Naive thymus-derived CD4-positive, alpha-beta T cell (primary cell): ENCODE data around the gene EOLA2. TPM values are rescaled to one million over a fixed set of nuclear protein-coding genes. Genes with fewer than 3 reads are reported as not detected.
A peak's percentile ranks its signal among the peaks of the same experiment; 100 is the strongest.
"Not testable (repeated sequence)": the region's sequence is repeated elsewhere in the genome, so short reads cannot be mapped to it uniquely, and the experiment has no call there.

Experiments
- ATAC-seq: fragments of 150-1000 bp; cut with Tn5 transposase; 2 replicates; pipeline ENCODE4 v1.10.0; 2021; ENCODE audit warnings: mild to moderate bottlenecking, moderate library complexity
- CTCF ChIA-PET: fragments of 350-600 bp; sonication (Branson Sonifier 250); formaldehyde crosslinking; loops from one replicate; lab custom pipeline; 2021; ENCODE audit warnings: antibody characterized with exemption; lab: Charles Lee
- POLR2A ChIA-PET: fragments of 350-600 bp; sonication (Branson Sonifier 250); formaldehyde crosslinking; loops from one replicate; lab custom pipeline; 2021; ENCODE audit warnings: antibody characterized with exemption, inconsistent platforms; lab: Charles Lee
- DNase-seq, 9 donors: peaks; one replicate each; pipeline versions ENCODE4 v3.0.0 to v3.0.0-alpha.2; 2020 to 2022; ENCODE audit warnings: mixed read lengths in 1 of 9
- H3K27ac ChIP-seq: one replicate; pipeline ENCODE4 v1.7.0; 2013; ENCODE audit warnings: mild to moderate bottlenecking, low read depth, low read length, moderate library complexity
- H3K27me3 ChIP-seq, 2 donors: one replicate each; pipeline ENCODE4 v1.7.0; 2013; ENCODE audit warnings: low read length in 2 of 2, mild to moderate bottlenecking in 2 of 2, moderate library complexity in 2 of 2; ENCODE audit not compliant: control insufficient read depth in 2 of 2, insufficient read depth in 2 of 2
- H3K36me3 ChIP-seq, 3 experiments: 1 replicate in 2 of 3; 2 replicates in 1 of 3; pipeline ENCODE4 v1.7.0; 2013; ENCODE audit warnings: low read length in 3 of 3, mild to moderate bottlenecking in 3 of 3, moderate library complexity in 1 of 3; ENCODE audit not compliant: insufficient read depth in 3 of 3, control insufficient read depth in 2 of 3
- H3K4me1 ChIP-seq, 2 donors: one replicate each; pipeline ENCODE4 v1.7.0; 2013; ENCODE audit warnings: low read length in 2 of 2, mild to moderate bottlenecking in 2 of 2, moderate library complexity in 1 of 2; ENCODE audit not compliant: control insufficient read depth in 2 of 2, insufficient read depth in 2 of 2
- H3K4me3 ChIP-seq: 2 replicates; pipeline ENCODE4 v1.7.0; 2013; ENCODE audit warnings: mild to moderate bottlenecking, low read length
- H3K9me3 ChIP-seq, 3 experiments: 1 replicate in 2 of 3; 2 replicates in 1 of 3; pipeline ENCODE4 v1.7.0; 2013; ENCODE audit warnings: low read length in 3 of 3; ENCODE audit not compliant: control insufficient read depth in 2 of 3
- H3K27ac Mint-ChIP-seq, 9 donors: one replicate each; pipeline ENCODE4 v1.8.0; 2020 to 2022; ENCODE audit warnings: mixed read lengths in 9 of 9, mild to moderate bottlenecking in 8 of 9, moderate library complexity in 5 of 9, inconsistent platforms in 2 of 9
- H3K27me3 Mint-ChIP-seq, 5 donors: one replicate each; pipeline ENCODE4 v1.8.0; 2021 to 2022; ENCODE audit warnings: mixed read lengths in 5 of 5, mild to moderate bottlenecking in 1 of 5
- H3K36me3 Mint-ChIP-seq, 5 donors: one replicate each; pipeline ENCODE4 v1.8.0; 2020 to 2022; ENCODE audit warnings: mixed read lengths in 5 of 5, mild to moderate bottlenecking in 3 of 5, inconsistent platforms in 1 of 5
- H3K4me1 Mint-ChIP-seq, 7 donors: one replicate each; pipeline ENCODE4 v1.8.0; 2020 to 2022; ENCODE audit warnings: mixed read lengths in 7 of 7, mild to moderate bottlenecking in 3 of 7, inconsistent platforms in 1 of 7
- H3K4me3 Mint-ChIP-seq, 10 donors: one replicate each; pipeline ENCODE4 v1.8.0; 2020 to 2022; ENCODE audit warnings: mild to moderate bottlenecking in 10 of 10, mixed read lengths in 10 of 10, moderate library complexity in 6 of 10, inconsistent platforms in 2 of 10
- H3K9me3 Mint-ChIP-seq, 11 donors: one replicate each; pipeline ENCODE4 v1.8.0; 2020 to 2022; ENCODE audit warnings: mixed read lengths in 11 of 11, mild to moderate bottlenecking in 4 of 11, inconsistent platforms in 1 of 11, moderate library complexity in 1 of 11
- intact Hi-C, 2 donors: fragments of 100-400 bp; cut with micrococcal nuclease; formaldehyde crosslinking; loops; one replicate each; pipeline ENCODE4 v1.15.1; 2023
- polyA plus RNA-seq, 2 donors: library from polyadenylated mRNA; unstranded; fragments of 300-500 nt; fragmentation: Illumina TruSeq; gene quantifications; one replicate each; pipeline ENCODE4 v1.2.3, GENCODE V29; 2021
- total RNA-seq, 6 experiments: library from RNA in 5 of 6; stranded (reverse) in 5 of 6; gene quantifications; 1 replicate in 5 of 6; 2 replicates in 1 of 6; pipeline ENCODE4 v1.2.3 and lab custom pipeline; 2021 to 2026

The EOLA2 gene
- total and polyA plus RNA-seq, 7 experiments from 2014 or later: 23.3 to 59.1 (median 45.3) TPM

DNA sequence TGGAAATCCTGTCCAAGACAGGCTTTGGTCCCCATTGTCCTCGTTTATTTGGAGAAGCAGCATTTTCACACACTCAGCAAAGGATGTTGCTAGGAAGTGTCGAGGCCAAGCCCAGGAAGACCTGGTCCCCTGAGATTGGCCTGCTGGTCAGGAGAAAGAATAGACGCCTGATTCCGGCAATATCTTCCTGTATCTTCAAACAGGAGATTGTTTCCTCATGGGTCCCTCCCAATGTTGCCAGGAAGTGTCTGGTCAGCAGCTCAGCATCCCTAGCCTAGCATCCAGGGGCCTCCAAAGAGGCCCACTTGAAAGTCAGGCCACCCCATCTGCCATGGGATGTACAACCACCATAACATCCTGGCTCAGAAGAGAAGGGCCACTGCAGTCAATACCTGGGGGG, 6.9 kb downstream of the EOLA2 start:
- peaks cover 0 to 10% (median 0%) of the 10 kb centered on the region in 3 experiments for H3K36me3 ChIP-seq
- H3K27ac Mint-ChIP-seq, H3K27me3 Mint-ChIP-seq, H3K36me3 Mint-ChIP-seq, H3K27ac ChIP-seq, H3K9me3 Mint-ChIP-seq, H3K27me3 ChIP-seq, H3K9me3 ChIP-seq, DNase-seq, H3K4me1 Mint-ChIP-seq, ATAC-seq, H3K4me1 ChIP-seq, POLR2A ChIA-PET, H3K4me3 Mint-ChIP-seq, H3K4me3 ChIP-seq: not testable (repeated sequence)
- intact Hi-C loops: loop anchor here in 1 of 2 donors (10.0 kb wide), 5 partner anchors 297 to 763 kb away; partner anchors contain the start of genes IDS, MAMLD1, MTM1 and MTMR1
- CTCF ChIA-PET: interaction anchor here (0.6 kb wide), 1 partner anchor 635 kb away, joined by 3 read pairs; no protein-coding TSS in a partner anchor

DNA sequence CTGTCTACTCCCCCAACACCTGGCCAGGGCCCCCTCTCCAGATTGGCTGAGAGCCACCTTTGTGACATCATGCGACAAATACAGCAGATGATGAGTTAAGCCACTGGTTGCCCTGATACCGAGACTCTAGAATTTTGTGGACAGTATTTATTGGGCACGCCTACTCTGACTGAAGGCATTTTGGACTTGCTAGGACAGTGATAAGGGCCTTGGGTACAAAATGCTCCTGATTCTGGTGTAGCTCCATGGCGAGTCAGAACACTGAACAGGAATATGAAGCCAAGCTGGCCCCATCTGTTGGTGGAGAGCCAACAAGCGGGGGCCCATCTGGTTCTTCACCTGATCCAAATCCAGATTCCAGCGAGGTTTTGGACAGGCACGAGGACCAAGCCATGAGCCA, 8.9 kb downstream of the EOLA2 start, which contains the start of gene HSFX4:
Gene HSFX4, plus strand, starts transcription at position 174 of the 400 bp plus-strand sequence. Its CDS starts 72 bp downstream, at position 246.
- intact Hi-C loops, H3K4me1 ChIP-seq, H3K27me3 Mint-ChIP-seq, H3K36me3 Mint-ChIP-seq, DNase-seq, H3K9me3 Mint-ChIP-seq, CTCF ChIA-PET, POLR2A ChIA-PET, H3K36me3 ChIP-seq, H3K27me3 ChIP-seq, H3K9me3 ChIP-seq, H3K4me1 Mint-ChIP-seq, H3K4me3 ChIP-seq, H3K27ac ChIP-seq, ATAC-seq: not testable (repeated sequence)
- peak within 1 kb of the TSS in 1 of 9 donors; percentile 82 for H3K27ac Mint-ChIP-seq
- H3K4me3 Mint-ChIP-seq: peak within 1 kb of the TSS in 1 of 10 donors; percentile 48

GRCh38 chrX:149928635-149929034, 9.7 kb downstream of the EOLA2 start:
- H3K4me3 Mint-ChIP-seq: peak overlapping the region in 1 of 10 donors; percentile 48
- H3K36me3 Mint-ChIP-seq, POLR2A ChIA-PET, H3K27me3 ChIP-seq, CTCF ChIA-PET, intact Hi-C loops, DNase-seq, H3K27ac ChIP-seq, H3K4me1 ChIP-seq, H3K27me3 Mint-ChIP-seq, H3K36me3 ChIP-seq, ATAC-seq, H3K9me3 ChIP-seq, H3K4me3 ChIP-seq, H3K4me1 Mint-ChIP-seq, H3K9me3 Mint-ChIP-seq: not testable (repeated sequence)
- peak overlapping the region in 1 of 9 donors; percentile 82 for H3K27ac Mint-ChIP-seq

GRCh38 chrX:149927964-149928258, 10.4 kb downstream of the EOLA2 start:
- H3K27ac ChIP-seq, H3K27ac Mint-ChIP-seq, H3K27me3 ChIP-seq, ATAC-seq, H3K4me3 Mint-ChIP-seq, H3K4me1 ChIP-seq, CTCF ChIA-PET, H3K36me3 ChIP-seq, H3K4me3 ChIP-seq, H3K9me3 ChIP-seq, POLR2A ChIA-PET, DNase-seq, H3K4me1 Mint-ChIP-seq, H3K27me3 Mint-ChIP-seq, H3K36me3 Mint-ChIP-seq, intact Hi-C loops, H3K9me3 Mint-ChIP-seq: not testable (repeated sequence)

- H3K36me3 ChIP-seq, H3K4me1 ChIP-seq, ATAC-seq, H3K27me3 Mint-ChIP-seq, H3K4me1 Mint-ChIP-seq, H3K27ac ChIP-seq, H3K27ac Mint-ChIP-seq, H3K9me3 ChIP-seq, CTCF ChIA-PET, H3K9me3 Mint-ChIP-seq, H3K36me3 Mint-ChIP-seq, H3K4me3 Mint-ChIP-seq, intact Hi-C loops, POLR2A ChIA-PET, H3K4me3 ChIP-seq, DNase-seq, H3K27me3 ChIP-seq: not testable (repeated sequence)
These were observed 10.9 kb downstream of the EOLA2 start for GRCh38 chrX:149927245-149927963.

GRCh38 chrX:149924434-149924833, 13.9 kb downstream of the EOLA2 start:
- H3K36me3 ChIP-seq, POLR2A ChIA-PET, H3K36me3 Mint-ChIP-seq, H3K27ac ChIP-seq, H3K4me3 ChIP-seq, H3K9me3 ChIP-seq, intact Hi-C loops, CTCF ChIA-PET, H3K4me1 Mint-ChIP-seq, DNase-seq, H3K4me1 ChIP-seq, H3K27ac Mint-ChIP-seq, H3K27me3 ChIP-seq, H3K4me3 Mint-ChIP-seq, ATAC-seq, H3K27me3 Mint-ChIP-seq, H3K9me3 Mint-ChIP-seq: not testable (repeated sequence)

DNA sequence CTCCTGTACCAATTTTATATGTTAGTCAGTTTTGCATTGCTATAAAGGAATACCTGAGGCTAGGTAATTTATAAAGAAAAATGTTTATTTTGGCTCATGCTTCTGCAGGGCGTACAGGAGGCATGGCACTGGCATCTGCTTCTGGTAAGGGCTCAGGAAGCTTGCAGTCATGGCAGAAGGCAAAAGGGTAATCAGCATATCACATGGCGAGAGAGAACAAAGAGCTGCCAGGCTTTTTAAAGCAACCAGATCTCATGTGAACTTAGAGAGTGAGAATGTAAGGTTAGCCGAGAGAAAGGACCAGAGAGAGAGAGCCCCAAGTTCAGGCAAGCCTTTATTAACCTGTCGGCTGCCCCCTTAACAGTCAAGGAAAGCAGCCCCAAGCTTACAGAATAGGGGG, 14.5 kb downstream of the EOLA2 start:
- H3K27ac ChIP-seq, H3K27me3 Mint-ChIP-seq, H3K4me1 Mint-ChIP-seq, intact Hi-C loops, DNase-seq, H3K4me3 Mint-ChIP-seq, H3K36me3 Mint-ChIP-seq, H3K9me3 Mint-ChIP-seq, CTCF ChIA-PET, ATAC-seq, H3K36me3 ChIP-seq, H3K4me3 ChIP-seq, H3K27ac Mint-ChIP-seq, H3K4me1 ChIP-seq, POLR2A ChIA-PET, H3K27me3 ChIP-seq, H3K9me3 ChIP-seq: not testable (repeated sequence)
